Measurements from ENCODE around the gene COL27A1.

Gene COL27A1

GRCh38 chr9:114155263-114155994 is at the start of gene COL27A1:
Gene COL27A1, plus strand, starts transcription at chr9:114155537. Its CDS starts 414 bp downstream, at chr9:114155951.
- DNase-seq (ENCODE audit: low read depth): no peak
- H3K4me3 ChIP-seq (ENCODE audit: control insufficient read depth, low read depth, low read length): peak within 1 kb of the TSS; percentile 79
- TF ChIP-seq CTCF (IDR thresholded peaks at IDR 0.05; ENCODE audit: control insufficient read depth, insufficient read depth, low read depth, low read length, missing control alignments): peak; percentile 98

GRCh38 chr9:114107286-114108001 is 47.9 kb upstream of the COL27A1 start:
- TF ChIP-seq CTCF (IDR thresholded peaks at IDR 0.05; ENCODE audit: control insufficient read depth, insufficient read depth, low read depth, low read length, missing control alignments): no peak
- no peak overlapping the region for H3K4me3 ChIP-seq (ENCODE audit: control insufficient read depth, low read depth, low read length)
- no peak for DNase-seq (ENCODE audit: low read depth)

- peak; percentile 100 for TF ChIP-seq CTCF (IDR thresholded peaks at IDR 0.05; ENCODE audit: control insufficient read depth, insufficient read depth, low read depth, low read length, missing control alignments)
- no peak overlapping the region for H3K4me3 ChIP-seq (ENCODE audit: control insufficient read depth, low read depth, low read length)
- no peak for DNase-seq (ENCODE audit: low read depth)
These were observed 47.1 kb upstream of the COL27A1 start for GRCh38 chr9:114108016-114108833.

- H3K4me3 ChIP-seq (ENCODE audit: control insufficient read depth, low read depth, low read length): no peak overlapping the region
- DNase-seq (ENCODE audit: low read depth): no peak
- no peak for TF ChIP-seq CTCF (IDR thresholded peaks at IDR 0.05; ENCODE audit: control insufficient read depth, insufficient read depth, low read depth, low read length, missing control alignments)
These were observed 46.2 kb upstream of the COL27A1 start for GRCh38 chr9:114109124-114109523.

GRCh38 chr9:114110180-114110579 is 45.2 kb upstream of the COL27A1 start:
- DNase-seq (ENCODE audit: low read depth): peak; percentile 60
- no peak overlapping the region for H3K4me3 ChIP-seq (ENCODE audit: control insufficient read depth, low read depth, low read length)
- TF ChIP-seq CTCF (IDR thresholded peaks at IDR 0.05; ENCODE audit: control insufficient read depth, insufficient read depth, low read depth, low read length, missing control alignments): no peak

GRCh38 chr9:114112325-114112724 is 43.0 kb upstream of the COL27A1 start:
- no peak for TF ChIP-seq CTCF (IDR thresholded peaks at IDR 0.05; ENCODE audit: control insufficient read depth, insufficient read depth, low read depth, low read length, missing control alignments)
- no peak for DNase-seq (ENCODE audit: low read depth)
- H3K4me3 ChIP-seq (ENCODE audit: control insufficient read depth, low read depth, low read length): no peak overlapping the region
